GM18499 (cell line): ENCODE data around the gene DOK7.

Experiments
- ATAC-seq: cut with Tn5 transposase; IDR thresholded peaks from one replicate; pipeline ENCODE4 v1.9.1; 2021; ENCODE audit warnings: moderate number of reproducible peaks; ENCODE audit not compliant: insufficient read depth, unreplicated experiment

The DOK7 gene

DNA sequence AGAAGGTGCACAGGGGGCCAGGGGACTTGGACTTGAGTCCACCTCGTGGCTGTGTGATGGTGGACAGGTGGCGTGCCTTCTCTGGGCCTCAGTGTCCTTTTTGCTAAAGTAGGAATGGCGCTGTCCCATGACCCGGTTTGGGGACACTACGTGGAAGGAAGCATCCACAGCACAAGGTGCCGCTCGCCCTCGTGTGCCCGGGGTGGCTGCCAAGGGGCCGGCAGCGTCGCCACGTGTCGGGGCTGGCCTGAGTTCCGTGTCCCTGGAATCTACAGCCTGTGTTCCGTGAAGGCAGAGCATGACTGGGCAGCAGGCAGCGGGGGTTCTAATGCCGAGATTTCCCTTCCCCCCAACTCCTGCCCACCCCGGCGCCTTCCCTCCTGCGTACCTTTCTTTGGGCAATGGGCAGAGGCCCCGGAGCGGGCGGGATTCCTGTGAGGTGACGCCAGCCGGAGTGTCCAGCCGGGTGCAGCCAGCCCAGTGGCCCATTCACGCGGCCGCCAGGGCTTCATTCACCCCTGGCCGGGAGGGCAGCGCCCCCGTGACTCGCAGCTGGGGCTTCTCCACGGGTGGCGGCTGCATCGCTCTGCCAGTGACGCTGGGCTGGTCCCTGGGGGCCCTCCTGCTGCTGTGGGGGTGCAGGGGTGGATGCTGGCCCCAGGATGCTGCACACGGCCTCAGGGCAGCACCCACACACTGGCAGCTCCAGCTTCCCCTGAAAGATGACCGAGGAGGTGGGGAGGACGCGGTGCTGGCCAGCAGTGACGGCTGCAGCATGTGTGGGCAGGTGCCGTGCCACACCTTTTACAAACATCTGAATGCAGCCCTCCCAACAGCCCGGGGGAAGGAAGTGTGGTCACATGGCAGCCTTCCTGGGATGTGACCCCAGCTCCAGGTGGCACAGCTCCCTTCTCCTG lies 21.2 kb downstream of the DOK7 start:
- ATAC-seq = no peak

DNA sequence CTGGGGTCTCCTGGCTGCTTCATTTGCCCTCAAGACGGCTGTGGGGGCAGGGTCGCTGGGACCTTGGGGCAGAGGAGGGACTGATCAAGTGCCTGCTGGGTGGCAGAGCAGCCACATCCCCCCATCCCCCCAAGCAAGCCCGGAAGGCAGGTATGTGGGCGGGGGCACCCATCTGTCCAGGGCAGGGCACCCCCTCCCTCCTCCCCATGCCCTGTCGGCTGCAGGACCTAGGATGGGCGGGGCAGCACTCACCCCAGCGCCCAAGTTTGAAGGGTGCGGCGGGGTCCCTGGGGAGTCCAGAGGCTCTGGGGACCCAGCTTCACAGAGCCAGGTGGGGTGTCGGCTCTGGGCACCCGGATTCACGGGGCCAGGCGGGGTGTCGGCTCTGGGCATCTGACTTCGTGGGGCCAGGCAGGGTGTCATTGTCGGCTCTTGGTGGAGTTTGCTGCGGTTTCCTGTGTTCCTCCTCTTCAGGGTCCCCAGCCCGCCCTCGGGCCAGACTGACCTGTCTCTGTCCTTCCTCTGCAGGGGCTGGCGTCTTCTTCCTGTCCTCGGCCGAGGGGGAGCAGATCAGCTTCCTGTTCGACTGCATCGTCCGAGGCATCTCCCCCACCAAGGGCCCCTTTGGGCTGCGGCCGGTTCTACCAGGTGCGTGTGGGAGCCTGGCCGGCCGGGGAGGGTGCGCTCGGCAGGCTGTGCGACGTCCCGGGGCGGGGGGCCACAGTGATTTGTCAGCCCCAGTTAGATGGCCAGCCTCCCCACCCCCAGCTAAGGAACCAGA lies 22.1 kb downstream of the DOK7 start:
- ATAC-seq = no peak

DNA sequence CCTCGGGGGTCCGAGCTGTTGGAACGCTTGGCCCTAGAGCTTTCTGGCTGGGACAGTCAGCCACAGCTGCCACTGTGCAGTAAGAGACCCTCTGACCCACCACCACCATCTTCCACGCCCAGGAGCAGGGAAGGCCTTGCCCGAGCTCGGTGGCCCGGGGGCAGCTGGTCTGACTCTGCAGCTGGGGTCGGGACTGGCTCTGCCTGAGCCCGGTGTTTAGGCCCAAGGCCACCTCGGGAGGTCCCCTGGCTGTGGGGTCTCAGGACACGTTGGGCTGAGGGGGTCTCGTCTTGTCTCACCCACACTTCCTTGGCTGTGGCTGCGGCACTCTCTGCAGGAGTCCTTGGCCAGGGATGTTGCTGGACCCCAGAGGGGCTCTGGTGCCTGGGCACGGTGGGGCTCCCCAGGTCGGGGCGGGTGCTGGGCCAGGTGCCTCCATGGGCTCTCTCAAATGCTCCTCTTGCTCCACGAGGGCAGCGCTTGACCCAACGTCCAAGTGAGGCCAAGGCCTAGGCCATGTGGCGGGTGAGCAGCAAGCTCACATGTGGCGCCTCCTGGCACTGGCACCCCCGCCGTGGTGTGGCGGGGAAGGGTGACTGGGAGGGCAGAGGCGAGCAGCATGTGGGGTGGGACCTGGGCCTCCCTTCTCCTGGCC lies 22.9 kb downstream of the DOK7 start:
- ATAC-seq = no peak

DNA sequence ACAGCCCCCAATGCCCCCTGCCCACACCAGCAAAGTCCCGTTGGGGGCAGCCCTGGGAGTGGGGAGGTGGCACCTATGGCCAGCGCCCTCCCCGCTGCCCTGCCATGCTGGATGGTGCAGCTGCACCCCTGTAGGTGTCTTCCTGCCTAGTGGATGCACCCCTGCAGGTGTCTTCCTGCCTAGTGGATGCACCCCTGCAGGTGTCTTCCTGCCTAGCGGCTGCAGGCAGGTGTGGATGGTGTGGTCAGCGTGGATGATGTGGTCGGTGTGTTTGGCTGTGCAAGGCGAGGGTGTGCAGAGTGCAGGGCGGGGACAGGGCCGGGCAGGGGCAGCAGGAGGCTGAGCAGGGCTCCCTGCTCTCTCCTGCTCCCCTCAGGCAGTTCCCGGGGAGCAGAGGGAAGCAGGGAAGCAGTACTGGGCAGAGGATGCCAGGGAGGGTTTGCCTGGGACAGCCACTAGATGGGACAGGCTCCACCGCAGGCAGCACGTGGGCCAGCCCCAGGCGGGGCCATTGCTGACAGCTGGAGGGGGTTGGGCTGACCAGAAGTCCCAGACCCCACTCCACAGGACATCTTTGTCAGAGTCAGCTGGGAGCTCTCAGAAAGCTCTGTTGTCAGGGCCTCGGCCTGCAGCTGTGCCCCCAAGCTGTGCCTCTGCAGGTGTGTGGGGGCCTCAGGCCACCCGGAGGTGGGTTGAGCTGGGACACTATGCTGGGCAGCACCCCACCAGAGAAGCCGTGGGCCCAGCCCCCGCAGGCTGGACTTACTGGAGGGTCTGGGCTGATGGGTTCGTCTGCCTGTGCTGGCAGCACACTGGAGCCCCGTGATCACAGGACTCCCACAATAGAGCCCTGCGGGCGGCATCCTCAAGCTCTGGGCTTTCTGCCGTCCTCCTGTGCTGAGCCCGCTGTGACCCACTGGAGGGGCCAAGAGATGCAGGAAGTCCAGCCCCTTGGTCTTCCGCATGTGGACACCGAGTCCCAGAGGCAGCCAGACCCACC lies 23.7 kb downstream of the DOK7 start:
- no peak for ATAC-seq

DNA sequence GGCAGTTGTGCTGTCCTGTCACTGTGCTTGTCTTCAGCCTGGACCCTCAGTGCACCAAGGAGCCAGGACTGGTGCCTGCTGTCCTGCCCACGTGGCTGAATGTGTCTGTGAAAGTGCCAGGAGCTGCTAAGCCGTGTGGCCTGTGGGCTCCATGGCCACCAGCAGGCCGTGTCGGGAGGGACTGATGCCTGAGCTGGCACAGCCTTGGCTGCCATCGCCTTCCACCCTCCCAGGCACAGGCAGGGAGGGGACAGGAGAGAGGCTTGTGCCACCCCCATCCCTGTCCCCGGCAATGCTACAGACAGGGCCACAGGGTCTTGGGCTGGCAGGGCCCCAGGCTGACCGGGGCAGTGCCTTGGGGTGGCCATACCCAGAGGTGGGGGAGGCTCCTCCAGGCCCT lies 24.8 kb downstream of the DOK7 start:
- ATAC-seq = no peak

DNA sequence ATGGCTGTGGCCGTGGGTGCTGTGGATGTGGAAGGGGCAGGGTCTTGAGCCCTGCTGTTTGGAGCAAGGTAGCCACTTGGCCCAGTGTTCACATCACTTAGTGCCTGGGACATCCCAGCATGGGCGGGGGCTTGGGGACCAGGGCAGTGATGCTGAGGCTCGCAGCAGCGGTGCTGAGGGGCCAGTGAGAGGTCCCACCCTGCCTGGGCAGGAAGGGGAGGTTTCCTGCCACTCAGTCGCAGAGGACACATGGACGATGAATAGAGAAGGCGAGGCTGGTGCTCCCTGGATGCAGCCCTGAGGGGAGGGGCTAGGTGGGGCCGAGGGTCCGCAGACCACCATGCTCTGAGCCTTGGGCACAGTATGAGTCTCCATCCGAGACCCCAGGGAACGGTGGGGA lies 25.7 kb downstream of the DOK7 start:
- ATAC-seq = no peak

DNA sequence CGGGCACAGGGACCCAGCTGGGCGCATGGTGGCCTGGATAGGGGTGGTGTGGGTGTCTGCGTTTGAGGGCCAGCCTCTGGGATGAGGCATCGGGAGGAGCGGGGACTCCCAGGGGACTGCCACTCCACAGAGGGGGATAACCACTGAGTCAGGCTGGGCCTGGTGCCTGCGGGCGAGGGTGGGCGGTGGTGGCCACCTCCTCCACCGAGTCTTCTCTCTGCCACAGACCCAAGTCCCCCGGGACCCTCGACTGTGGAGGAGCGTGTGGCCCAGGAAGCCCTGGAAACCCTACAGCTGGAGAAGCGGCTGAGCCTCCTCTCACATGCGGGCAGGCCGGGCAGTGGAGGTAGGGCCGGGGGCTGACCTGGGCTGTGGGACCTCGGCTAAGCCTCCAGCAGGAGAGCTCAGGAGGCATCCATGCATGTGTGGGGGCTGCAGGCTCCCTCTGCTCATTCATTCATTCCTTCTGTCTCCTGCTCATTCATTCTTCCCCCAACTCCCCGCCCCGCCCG lies 26.4 kb downstream of the DOK7 start:
- ATAC-seq = no peak

DNA sequence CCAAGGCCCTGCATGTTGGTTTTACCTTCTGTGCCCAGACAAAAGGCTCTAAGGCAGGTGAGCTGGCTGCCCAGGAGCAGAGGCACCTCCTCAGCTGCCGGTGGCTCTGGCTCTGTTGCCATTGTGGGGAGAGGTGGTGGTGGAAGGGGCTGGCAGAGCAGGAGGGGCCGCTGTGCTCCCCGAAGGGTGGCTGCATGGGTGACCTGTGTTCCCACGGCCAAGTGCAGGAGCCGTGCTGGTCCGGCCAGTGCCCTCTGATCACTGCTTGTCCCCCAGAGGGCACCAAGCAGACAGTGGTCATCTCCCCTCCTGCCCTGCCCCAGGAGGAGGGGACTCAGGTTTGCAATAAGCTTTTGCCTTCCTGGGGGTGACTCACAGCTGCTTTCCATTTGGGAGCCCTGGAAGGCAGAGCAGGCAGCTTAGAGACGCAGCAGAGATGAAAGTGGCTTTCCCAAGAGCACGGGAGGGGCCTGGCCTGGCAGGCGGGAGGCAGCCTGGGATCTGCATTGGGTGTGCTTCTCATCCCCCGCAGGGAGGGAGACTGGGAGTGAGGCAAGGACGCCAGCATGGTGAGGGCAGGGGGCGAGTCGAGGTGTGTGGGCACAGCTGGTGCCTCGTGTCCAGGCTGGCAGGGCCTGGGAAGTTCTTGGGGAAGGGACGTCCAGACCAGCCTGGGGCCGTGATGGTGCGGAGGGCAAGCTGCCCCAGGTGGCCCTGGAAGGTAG lies 28.7 kb downstream of the DOK7 start:
- ATAC-seq = no peak

DNA sequence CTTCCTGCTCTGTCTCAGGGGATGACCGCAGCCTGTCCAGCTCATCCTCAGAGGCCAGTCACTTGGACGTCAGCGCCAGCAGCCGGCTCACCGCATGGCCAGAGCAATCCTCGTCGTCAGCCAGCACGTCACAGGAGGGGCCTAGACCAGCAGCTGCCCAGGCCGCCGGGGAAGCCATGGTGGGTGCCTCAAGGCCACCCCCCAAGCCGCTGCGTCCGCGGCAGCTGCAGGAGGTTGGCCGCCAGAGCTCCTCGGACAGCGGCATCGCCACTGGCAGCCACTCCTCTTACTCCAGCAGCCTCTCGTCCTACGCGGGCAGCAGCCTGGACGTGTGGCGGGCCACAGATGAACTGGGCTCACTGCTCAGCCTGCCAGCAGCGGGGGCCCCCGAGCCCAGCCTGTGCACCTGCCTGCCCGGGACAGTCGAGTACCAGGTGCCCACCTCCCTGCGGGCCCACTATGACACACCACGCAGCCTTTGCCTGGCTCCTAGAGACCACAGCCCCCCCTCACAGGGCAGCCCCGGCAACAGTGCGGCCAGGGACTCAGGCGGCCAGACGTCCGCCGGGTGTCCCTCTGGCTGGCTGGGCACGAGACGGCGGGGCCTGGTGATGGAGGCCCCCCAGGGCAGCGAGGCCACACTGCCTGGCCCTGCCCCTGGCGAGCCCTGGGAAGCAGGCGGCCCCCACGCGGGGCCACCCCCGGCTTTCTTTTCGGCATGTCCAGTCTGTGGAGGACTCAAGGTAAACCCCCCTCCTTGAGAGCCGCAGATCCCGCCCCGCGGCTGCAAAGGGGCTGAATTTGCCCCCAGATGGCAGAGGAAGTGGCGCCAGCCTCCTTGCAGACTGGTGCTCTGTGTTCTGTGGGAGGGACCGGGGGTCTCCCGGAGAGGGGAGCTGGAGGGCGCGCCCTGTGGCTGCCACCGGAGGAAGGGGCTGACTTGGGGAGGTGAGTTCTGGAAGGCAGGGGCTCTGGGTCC lies 29.9 kb downstream of the DOK7 start:
- no peak for ATAC-seq

DNA sequence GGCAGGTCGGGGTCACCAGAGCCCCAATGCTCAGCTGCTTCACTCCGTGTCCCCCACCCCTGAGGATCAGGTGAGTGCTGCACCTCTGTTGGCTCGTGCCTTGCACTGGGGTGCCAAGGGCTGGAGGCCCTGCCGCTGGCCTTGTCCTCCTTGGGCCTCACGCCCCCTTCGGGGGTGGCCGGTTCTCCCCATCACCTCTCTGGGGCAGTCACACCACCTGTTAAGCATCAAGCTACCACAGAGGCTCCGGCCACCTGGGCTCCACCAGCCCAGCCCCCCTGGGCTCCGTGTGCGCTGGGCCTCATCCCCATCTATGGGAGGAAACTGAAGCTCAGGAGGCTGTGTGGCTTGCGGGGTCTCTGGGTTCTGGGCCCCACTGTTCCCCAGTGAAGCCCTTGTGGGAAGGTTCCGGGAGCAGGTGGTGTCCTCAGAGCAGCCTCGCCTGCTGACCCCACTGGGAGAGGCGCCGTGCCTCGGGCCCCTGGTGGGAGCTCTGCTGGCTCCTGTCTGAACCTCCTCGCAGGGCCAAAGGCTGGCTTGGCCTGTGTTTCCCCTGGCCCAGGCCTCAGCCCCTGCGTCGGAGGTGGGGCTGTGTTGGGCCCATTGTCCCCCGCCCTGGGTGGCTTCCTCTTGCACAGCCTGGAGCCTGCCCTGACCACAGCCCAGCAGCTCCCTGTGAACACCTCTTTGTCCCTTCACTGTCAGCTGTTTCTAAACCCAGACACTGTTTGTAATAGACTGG lies 30.8 kb downstream of the DOK7 start:
- no peak for ATAC-seq

DNA sequence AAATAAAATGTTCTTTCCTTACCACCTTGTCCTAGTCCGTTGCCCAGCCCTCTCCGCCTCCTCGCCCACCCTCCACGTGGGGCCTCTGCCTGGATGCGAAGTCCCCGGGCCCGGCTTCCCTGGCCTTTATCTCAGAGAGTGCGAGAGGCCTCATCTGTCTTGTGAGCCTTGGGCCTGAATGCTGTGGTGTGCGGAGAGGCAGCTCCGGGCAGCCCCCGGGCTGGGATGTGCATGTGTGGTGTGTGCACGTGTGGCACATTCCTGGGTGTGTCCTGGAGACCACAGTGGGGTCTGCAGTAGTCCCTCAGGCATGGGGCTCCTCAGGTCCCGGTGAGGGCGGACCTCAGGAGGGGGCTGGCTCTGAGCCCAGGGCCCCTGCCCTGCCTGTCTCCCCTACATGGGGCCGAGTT lies 31.4 kb downstream of the DOK7 start:
- ATAC-seq = no peak

DNA sequence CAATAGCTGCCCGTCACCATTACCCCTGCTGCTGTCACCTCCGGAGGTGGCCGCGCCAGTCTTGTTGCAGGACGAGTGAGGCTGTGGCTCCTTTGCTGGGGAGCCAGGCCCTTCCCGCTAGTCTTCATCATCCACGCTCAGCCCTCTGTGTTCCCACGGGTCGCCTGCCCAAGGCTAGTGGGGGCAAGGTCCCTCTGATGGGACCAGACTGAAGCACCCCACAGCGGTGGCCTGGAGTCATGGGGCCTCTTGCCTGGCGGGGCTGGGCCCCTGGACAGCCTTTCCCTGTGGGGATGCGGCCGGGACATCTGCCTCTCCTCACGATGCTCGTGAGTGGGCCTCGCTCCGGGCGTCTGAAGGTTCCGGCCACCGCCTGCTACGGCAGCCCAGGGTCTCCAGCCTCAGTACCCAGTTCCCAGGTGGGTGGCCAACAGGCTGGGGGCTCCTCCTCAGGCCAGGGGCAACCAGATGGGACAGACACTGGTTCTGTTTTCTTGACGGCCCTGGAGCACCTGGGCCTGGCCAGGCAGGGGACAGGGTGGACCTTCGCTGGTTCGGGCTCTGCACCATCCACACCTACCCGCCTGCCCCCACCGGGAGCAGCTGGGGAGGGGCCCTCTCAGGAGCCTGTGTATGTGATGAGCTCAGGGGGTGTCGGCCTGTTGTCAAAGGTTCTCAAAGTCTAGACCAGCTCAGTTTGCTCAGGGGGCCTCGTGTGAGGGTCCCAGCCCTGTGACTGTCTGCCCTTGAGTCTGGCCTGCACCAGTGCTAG lies 32.3 kb downstream of the DOK7 start:
- ATAC-seq = no peak

DNA sequence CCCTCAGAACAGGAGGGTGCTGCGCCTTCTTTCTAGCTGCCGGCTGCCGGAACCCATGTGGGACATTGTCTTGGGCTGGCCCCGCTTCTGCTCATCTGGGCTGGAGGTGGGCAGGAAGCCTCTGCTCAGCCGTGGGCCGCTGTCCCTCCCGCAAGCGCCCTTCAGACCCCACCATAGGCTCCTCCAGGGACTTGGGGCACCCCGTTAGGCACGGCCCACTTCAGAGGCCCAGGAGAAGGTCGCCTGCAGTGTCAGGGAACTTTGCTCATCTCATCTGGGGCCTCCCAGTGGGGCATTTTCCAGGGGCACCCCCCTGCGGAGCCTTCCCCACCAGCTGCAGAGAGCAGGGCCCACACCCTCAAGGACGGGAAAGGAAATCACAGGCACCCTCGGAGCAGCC lies 32.9 kb downstream of the DOK7 start:
- ATAC-seq = no peak

DNA sequence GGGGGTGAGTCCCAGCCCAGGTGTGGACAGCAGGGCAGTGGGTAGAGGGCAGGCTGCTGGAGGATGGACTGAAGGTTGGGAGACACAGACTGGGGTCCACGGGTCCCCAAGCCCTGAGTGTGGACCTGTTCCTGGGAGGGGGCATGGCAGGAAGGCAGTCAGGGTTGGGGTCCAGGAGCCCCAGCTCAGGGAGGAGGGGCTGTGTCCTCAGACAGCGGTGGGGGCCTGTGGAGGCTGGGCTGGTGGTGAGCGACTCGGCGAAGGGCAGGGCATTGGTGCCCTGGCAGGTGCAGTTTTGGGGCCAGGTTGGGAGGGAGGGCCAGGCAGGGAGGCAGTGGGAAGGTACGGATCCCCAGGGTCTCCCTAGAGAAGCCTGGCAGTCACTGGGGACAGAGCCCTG lies 34.0 kb downstream of the DOK7 start:
- ATAC-seq = no peak

DNA sequence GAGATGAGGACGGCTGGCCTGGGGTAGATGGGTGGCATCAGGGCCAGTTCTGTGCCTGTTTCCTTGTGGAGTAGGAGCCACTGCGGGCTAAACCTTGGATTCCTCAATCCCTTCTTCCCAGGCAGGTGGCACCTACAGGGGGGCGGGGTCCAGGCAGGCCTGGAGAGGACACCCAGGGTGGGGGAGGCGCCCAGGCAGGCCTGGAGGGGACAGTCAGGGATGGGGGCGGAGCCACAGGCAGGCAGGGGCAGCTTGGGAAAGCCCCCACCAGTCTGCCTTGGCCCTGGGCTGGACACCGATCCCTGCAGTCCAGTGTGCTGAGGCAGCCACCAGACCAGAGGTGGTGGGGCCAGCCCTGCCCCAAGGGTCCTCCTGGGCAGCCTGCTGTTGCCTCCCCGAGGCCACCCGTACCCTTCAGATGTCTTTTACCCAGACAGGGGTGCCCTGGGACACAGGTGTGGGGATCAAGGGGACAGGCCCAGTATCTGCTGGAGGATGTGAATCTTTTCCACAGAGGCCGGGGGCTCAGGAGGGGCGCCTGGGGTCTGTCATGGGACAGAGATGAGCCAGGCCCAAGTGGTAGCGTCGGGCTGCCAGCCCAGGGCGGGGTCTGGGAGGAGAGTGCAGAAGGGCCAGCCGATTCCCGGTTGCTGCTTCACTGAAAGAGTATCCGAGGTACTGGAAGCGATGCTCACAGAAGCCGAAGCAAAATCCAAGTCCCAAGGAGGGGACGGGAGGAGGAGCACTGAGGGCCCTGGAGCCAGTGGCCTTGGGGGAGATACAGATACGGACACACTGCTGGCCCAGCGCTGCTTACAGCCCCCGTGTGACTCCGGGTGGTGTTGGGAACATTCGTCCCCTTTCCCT lies 34.6 kb downstream of the DOK7 start:
- ATAC-seq = no peak

DNA sequence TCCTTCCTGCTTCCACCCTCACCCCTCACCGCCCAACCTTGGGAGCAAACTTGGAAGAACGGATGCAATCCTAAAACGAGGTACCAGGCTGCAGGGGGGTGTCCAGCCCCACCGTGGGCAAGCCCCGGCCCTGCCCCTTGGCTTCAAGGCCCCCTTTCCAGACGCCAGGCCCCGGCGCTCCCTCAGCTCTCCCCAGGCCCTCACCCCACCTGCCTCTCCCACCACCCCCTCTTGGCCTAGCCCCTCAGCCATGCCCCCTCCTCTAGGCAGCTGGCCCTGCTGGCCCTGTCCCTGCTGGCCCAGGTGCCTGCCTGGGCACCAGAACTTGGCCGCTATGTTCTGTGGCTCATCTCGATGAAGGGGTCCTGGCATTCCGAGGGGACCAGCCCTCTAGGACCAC lies 35.3 kb downstream of the DOK7 start:
- no peak for ATAC-seq
